Stimulated activated naive CD8-positive, alpha-beta T cell treated with anti-CD3 and anti-CD28 coated beads, Interleukin-15, Interleukin-2, amounts not matched to agents 100 ng/mL and 50 ng/mL, for 24 hours (primary cell): ENCODE measurements around the gene TBC1D5.

Experiments
- H3K27ac Mint-ChIP-seq: one replicate; pipeline ENCODE4 v1.8.0; 2021; ENCODE audit warnings: mild to moderate bottlenecking, mixed read lengths
- H3K27me3 Mint-ChIP-seq: one replicate; pipeline ENCODE4 v1.8.0; 2021; ENCODE audit warnings: mixed read lengths
- H3K36me3 Mint-ChIP-seq: one replicate; pipeline ENCODE4 v1.8.0; 2021; ENCODE audit warnings: low read depth, mixed read lengths
- H3K4me1 Mint-ChIP-seq: one replicate; pipeline ENCODE4 v1.8.0; 2021; ENCODE audit warnings: low read depth, mixed read lengths
- H3K4me3 Mint-ChIP-seq: one replicate; pipeline ENCODE4 v1.8.0; 2021; ENCODE audit warnings: mild to moderate bottlenecking, mixed read lengths
- H3K9me3 Mint-ChIP-seq: one replicate; pipeline ENCODE4 v1.8.0; 2021; ENCODE audit warnings: mixed read lengths

Gene TBC1D5

DNA sequence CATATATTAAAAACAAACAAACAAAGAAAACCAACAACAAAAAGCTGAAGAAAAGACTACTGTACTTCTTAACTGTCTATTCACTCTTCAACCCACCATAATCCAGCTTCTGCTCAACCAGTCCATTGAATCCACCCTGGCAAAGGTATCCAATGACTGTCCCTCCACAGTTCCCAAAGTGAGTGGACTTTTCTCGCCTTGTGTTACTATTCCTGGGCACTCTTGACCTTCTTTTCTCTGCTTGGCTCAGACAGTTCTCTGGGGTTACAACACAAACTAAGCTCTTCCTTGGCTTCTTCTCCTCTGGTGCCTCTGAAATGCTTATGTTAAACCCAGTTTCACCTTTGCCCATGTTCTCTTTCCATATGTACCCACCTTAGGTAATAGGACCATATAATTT is 437.5 kb downstream of the TBC1D5 start:
- Mint-ChIP-seq H3K4me1 (peaks cover 6% of the 10 kb centered on the region), H3K4me3 (no peak overlapping the region), H3K36me3 (no peaks in the 10 kb centered on the region), H3K27me3 (no peaks in the 10 kb centered on the region), H3K27ac (no peak overlapping the region), H3K9me3 (no peaks in the 10 kb centered on the region)

DNA sequence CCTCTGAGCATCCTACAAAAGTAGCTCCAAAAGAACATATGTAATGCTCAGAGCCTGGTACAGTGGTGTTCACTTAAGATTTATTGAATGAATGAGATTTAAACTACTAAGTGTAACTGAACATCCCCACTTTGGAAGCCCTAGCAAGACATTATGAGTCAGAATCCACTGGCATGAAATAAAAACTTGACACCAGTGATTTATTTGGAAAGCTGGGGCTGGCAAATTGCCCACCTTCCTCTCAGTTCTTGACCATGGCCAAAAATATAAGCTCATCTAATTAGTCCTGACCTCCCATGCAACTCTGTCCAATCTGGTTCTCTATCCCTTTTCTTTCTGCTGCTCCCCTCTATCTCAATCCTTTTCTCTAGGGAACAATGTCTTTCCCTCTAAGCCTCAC is 439.7 kb downstream of the TBC1D5 start:
- Mint-ChIP-seq H3K4me1 (peaks cover 6% of the 10 kb centered on the region), H3K9me3 (no peaks in the 10 kb centered on the region), H3K36me3 (peaks cover 5% of the 10 kb centered on the region), H3K27me3 (no peaks in the 10 kb centered on the region), H3K27ac (no peak overlapping the region), H3K4me3 (no peak overlapping the region)

DNA sequence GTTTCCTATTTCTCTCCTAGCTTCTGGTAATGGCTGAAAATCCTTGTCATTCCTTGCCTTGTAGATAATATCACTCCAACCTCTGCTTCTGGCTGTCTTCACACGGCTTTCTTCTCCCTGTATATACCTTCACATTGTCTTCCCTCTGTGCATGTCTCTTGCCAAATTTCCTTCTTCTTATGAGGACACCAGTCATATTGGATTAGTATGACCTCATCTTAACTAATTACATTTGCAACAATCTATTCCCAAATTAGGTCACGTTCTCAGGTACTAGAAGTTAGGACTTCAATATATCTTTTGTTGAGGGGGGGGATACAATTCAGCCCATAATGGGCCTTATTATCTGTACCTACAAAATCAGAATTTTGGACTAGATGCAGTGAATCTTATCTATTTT is 440.3 kb downstream of the TBC1D5 start:
- peaks cover 5% of the 10 kb centered on the region for H3K36me3 Mint-ChIP-seq
- no peak overlapping the region for H3K27ac Mint-ChIP-seq
- H3K27me3 Mint-ChIP-seq = no peaks in the 10 kb centered on the region
- H3K4me3 Mint-ChIP-seq = no peak overlapping the region
- peaks cover 6% of the 10 kb centered on the region for H3K4me1 Mint-ChIP-seq
- no peaks in the 10 kb centered on the region for H3K9me3 Mint-ChIP-seq

DNA sequence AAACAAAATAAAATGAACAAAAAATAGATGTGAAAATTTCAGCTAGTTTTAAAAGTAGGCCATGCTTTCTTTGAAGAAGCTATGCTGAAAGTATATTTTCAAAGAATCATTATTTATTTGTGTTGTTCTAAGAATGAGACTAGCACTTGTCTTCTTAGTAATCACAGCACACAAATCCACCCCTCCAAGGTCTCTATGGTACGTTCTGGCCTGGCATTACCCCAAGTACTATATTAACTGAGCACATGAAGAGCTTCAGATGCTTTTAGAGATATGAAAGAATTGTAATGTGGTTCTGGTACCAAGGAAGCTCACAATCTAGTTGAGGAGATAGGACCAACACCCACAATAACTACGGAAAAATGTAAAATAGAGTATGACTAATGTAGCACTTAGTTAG is 441.2 kb downstream of the TBC1D5 start:
- H3K9me3 Mint-ChIP-seq = no peaks in the 10 kb centered on the region
- H3K27ac Mint-ChIP-seq = no peak overlapping the region
- H3K27me3 Mint-ChIP-seq = no peaks in the 10 kb centered on the region
- no peak overlapping the region for H3K4me3 Mint-ChIP-seq
- H3K36me3 Mint-ChIP-seq = peaks cover 10% of the 10 kb centered on the region
- H3K4me1 Mint-ChIP-seq = peaks cover 6% of the 10 kb centered on the region

DNA sequence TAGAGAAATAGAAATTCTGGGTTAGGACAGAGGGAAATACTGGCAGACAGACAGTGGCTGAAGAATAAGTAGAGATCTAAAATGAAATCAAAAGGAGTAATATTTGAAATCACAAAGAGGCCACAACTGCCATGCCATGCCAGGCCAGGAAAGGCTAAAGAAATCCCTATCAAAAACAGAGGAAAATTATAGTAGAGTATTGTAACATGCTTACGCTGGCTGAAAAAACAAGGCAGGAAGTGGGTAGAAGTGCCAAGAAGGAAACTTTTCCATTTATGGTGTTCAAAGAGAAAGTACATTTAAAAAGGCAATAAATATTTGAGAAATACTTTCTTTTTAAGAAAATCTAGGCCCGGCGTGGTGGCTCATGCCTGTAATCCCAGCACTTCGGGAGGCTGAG is 442.0 kb downstream of the TBC1D5 start:
- Mint-ChIP-seq H3K27ac (peak overlapping the region; percentile 47), H3K4me3 (peak overlapping the region; percentile 30), H3K4me1 (peaks cover 6% of the 10 kb centered on the region), H3K36me3 (peaks cover 10% of the 10 kb centered on the region), H3K27me3 (no peaks in the 10 kb centered on the region), H3K9me3 (no peaks in the 10 kb centered on the region)

DNA sequence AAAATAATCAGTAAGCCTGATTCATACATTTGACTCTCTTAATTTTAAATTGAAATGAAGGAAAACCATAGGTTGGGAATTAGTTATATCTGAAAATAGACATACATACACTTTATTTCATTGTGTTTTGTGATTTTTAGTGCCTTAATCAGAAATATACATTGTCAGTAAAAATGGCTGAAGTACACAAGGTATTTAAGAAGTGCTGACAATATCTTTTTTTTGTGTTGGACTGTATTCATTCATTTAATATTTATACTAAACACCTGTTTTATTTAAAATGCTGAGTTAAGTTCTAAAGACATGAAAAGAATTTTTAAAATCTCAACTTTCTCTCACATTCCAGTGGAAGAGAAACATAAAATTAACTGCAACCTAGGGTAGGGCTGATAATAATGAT is 444.4 kb downstream of the TBC1D5 start:
- no peaks in the 10 kb centered on the region for H3K27me3 Mint-ChIP-seq
- H3K27ac Mint-ChIP-seq = no peak overlapping the region
- no peaks in the 10 kb centered on the region for H3K9me3 Mint-ChIP-seq
- no peak overlapping the region for H3K4me3 Mint-ChIP-seq
- H3K36me3 Mint-ChIP-seq = peaks cover 10% of the 10 kb centered on the region
- peaks cover 6% of the 10 kb centered on the region for H3K4me1 Mint-ChIP-seq

DNA sequence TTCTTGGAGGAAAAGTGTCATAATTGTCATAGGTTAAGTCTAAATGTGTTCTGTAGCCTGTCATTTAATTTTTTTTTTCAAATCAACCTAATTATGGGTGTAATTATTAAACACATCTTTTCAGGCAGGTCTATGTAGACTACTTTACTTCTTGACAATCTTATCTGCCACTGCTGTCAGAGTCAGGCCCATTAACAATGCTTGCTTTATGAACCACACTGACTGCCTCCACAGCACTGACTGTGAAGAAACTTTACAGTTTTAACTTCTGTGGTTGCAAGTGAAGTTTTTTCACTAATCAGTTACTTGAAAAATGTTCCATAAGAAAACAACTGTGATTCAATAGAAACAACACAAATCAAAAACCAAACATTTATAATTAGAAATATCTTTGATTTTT is 449.9 kb downstream of the TBC1D5 start:
- Mint-ChIP-seq H3K9me3 (no peaks in the 10 kb centered on the region), H3K4me3 (no peak overlapping the region), H3K27ac (no peak overlapping the region), H3K27me3 (no peaks in the 10 kb centered on the region), H3K4me1 (no peaks in the 10 kb centered on the region), H3K36me3 (peaks cover 33% of the 10 kb centered on the region)

DNA sequence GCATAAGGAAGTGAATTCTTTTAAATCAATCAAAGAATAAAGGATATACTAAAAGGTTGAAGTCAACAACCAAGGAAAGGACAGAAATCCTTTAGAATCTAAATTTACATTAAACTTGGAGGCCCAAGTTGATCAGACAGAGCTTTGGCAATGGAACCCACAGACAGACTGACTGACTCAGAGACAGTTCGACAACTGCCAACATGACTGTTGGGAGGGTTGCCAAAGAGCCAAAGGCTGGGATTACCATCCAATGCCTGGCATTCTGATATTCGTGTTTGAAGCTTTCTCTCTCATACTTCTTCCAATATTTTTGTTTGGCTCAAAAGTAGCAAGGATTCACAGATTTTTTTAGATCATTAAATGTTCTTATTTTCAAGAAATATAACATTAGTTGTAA is 451.5 kb downstream of the TBC1D5 start:
- no peaks in the 10 kb centered on the region for H3K4me1 Mint-ChIP-seq

DNA sequence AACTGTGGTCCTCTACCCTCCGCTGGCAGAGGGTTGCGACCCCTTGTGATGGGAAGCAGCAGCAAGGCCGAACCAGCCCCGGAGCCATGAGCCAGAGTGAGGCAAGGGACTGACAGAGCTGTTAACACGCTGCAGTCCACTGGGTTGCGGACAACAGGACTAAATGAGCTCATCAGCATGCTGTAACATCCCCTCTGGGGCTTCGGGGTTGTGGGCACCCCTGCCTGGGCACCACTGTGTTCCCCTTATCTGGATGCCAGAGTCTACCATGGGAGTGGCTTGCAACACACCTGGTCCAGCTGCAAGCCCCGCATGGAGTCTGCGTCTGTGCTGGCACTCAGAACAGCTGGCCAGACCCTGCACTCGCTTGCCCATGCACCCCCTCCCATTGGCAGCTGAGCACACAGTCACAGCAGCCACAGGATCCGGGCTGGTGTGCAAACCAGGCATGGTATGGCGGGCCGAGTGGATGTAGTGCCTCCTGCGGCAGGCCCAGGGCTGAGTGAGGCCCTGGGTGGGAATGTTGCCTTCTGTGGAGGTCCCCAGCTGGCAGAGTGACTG is 453.5 kb downstream of the TBC1D5 start:
- no peaks in the 10 kb centered on the region for H3K4me1 Mint-ChIP-seq
- no peaks in the 10 kb centered on the region for H3K9me3 Mint-ChIP-seq
- no peak overlapping the region for H3K27ac Mint-ChIP-seq
- H3K36me3 Mint-ChIP-seq = peaks cover 28% of the 10 kb centered on the region
- no peak overlapping the region for H3K4me3 Mint-ChIP-seq
- H3K27me3 Mint-ChIP-seq = no peaks in the 10 kb centered on the region

More for the DNA sequence above, 451.5 kb downstream of the TBC1D5 start:
- H3K27ac Mint-ChIP-seq = no peak overlapping the region
- no peaks in the 10 kb centered on the region for H3K9me3 Mint-ChIP-seq
- peaks cover 28% of the 10 kb centered on the region for H3K36me3 Mint-ChIP-seq
- no peak overlapping the region for H3K4me3 Mint-ChIP-seq
- no peaks in the 10 kb centered on the region for H3K27me3 Mint-ChIP-seq

DNA sequence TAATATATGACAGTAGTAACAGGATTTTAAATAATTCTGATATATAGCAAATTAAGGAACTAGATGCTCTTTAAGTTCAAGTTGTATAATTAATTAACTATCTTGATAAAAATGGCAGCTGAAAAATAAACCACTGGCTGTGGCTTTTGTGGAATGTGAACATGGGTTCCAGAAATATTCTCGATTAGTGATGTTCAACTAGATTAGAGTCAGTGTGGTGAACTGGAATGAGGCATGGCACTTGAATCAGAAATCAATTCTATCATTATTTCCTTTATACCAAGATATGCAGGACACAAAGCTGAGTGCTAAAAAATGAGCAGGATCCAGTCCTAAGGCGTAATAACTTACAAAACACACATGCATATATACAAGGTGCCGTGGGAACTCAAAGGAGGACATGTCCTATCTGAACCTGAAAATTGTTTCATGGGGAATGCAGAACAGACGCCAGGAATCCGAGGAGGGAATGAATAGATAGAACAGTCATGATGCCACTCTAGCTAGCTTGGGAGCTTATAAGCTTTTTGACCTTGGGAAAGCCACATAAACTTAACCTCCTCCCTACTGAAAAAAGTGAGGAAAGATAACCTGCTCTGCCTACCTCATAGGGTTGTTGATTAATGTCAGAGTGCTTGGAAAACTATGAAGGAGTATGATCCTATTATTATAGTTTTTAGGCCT is 455.3 kb downstream of the TBC1D5 start:
- Mint-ChIP-seq H3K36me3 (peaks cover 33% of the 10 kb centered on the region), H3K9me3 (no peaks in the 10 kb centered on the region), H3K27me3 (no peaks in the 10 kb centered on the region), H3K4me1 (no peaks in the 10 kb centered on the region), H3K27ac (no peak overlapping the region), H3K4me3 (no peak overlapping the region)

DNA sequence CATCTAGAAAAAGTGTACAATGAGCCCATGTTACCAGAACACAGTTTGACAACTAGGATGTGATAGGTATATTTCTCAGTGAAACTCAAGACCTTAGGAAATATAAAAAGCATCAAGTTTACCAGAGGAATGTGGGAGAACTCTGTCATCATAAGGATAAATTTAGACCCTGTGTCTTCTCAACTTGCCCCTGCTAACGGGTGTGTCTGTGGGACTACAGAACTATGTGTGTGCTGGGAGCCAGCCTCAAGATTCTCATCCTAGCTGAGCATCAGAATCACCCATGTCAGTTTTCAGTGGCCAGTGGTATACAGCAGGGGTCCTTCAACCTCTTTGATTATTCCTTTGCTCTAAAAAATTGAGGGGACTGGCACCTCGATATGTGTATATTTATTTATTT is 464.4 kb downstream of the TBC1D5 start:
- H3K4me1 Mint-ChIP-seq = no peaks in the 10 kb centered on the region
- no peak overlapping the region for H3K27ac Mint-ChIP-seq
- H3K4me3 Mint-ChIP-seq = no peak overlapping the region
- H3K36me3 Mint-ChIP-seq = peaks cover 1% of the 10 kb centered on the region
- H3K9me3 Mint-ChIP-seq = no peaks in the 10 kb centered on the region
- no peaks in the 10 kb centered on the region for H3K27me3 Mint-ChIP-seq

DNA sequence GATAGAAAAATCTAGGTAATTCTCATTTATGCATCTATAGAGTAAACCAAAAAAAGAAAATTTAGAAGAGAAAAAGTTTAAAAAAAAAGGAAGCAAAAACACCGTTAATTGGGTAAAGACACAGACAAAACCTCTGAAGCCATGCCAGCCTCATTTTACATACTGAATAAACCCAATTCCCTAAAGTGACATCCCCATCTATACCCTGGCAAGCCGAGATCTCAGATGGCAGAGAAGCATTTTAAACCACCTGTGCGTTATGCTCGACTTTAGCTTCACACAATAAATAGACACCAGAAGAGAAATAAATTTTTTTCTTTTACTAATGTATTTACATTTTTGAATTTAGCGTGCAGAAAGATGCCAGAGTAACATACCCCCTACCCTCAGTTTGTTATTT is 475.6 kb downstream of the TBC1D5 start:
- Mint-ChIP-seq H3K27me3 (no peaks in the 10 kb centered on the region), H3K4me3 (no peak overlapping the region), H3K36me3 (no peaks in the 10 kb centered on the region), H3K27ac (no peak overlapping the region), H3K9me3 (no peaks in the 10 kb centered on the region), H3K4me1 (no peaks in the 10 kb centered on the region)

DNA sequence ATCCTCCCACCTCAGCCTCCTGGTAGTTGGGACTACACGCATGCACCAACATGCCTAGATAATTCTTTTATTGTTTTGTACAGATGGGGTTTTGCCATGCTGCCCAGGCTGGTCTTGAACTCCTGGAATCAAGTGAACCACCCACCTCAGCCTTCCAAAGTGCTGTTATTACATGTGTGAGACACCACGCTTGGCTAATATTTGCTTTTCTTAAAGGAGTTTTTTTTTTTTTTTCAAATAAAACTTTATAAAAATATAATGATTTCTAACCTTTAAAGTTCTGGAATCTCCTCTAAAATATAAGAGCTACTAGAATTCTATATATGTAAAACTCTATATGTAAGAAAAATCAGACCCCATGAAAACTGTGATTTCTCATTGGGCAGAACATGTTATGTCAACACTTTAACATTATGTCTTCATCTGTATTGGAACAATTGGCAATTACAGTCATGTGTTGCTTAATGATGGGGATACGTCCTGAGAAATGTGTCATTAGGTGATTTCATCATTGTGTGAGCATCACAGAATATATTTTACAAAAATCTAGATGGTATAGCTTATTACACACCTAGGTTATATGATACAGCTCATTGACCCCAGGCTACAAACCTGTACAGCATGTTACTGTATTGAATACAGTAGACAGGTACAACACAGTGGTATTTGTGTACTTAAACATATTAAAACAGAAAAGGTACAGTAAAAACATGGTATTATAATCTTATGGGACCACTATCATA is 480.6 kb downstream of the TBC1D5 start:
- Mint-ChIP-seq H3K27me3 (no peaks in the 10 kb centered on the region), H3K27ac (no peak overlapping the region), H3K36me3 (no peaks in the 10 kb centered on the region), H3K9me3 (no peaks in the 10 kb centered on the region), H3K4me3 (no peak overlapping the region), H3K4me1 (no peaks in the 10 kb centered on the region)

DNA sequence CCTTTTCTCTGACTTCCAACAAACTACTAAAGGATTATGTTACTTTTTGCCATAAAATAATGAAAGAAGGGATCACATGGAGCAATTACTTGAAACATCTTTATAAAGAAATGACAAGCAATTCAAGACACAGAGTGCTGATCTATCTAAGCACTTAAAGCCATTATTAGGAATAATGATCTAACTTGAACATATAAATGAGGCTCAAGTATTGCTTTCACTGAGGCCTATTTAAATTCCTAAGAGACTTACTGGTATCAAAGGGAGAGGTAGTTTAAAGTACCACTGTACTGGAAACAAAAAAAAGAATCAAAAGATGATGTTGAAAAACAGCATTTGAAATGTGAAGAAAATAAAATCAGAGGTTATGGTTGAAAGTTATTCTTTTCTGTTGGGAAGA is 482.2 kb downstream of the TBC1D5 start:
- Mint-ChIP-seq H3K27me3 (no peaks in the 10 kb centered on the region), H3K9me3 (no peaks in the 10 kb centered on the region), H3K27ac (no peak overlapping the region), H3K36me3 (no peaks in the 10 kb centered on the region), H3K4me1 (no peaks in the 10 kb centered on the region), H3K4me3 (no peak overlapping the region)

DNA sequence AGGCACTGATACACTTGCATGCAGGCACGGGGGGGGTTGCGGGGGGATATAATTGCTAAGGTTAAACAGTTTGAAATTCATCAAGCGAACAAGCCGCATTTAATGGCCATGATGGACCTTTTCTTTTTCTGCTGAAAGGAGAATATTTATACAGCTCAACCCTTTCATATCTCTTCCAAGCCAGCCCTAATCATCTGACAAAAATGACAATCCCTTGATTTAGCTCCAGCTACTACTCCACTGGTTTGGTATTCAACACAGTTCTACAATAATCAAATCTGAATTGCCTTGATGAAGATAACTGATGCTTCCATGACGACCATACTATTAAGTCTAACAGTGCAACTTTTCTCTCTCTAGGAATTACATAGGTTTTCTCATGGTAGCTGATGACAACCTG is 482.7 kb downstream of the TBC1D5 start:
- no peak overlapping the region for H3K4me3 Mint-ChIP-seq
- peaks cover 4% of the 10 kb centered on the region for H3K36me3 Mint-ChIP-seq
- no peaks in the 10 kb centered on the region for H3K4me1 Mint-ChIP-seq
- H3K27ac Mint-ChIP-seq = no peak overlapping the region
- H3K9me3 Mint-ChIP-seq = no peaks in the 10 kb centered on the region
- no peaks in the 10 kb centered on the region for H3K27me3 Mint-ChIP-seq
